Spleen (tissue), 7 donors: ENCODE data around the gene RCSD1.

ENCODE experiments used
- CTCF ChIP-seq, 11 experiments: fragments of 200-600 bp in 7 of 11; fragments of 450-650 bp in 4 of 11; sonication (generic) in 4 of 11; IDR thresholded peaks in 8 of 11; conservative IDR thresholded peaks in 3 of 11; 1 replicate in 7 of 11; 2 replicates in 4 of 11; pipeline versions ENCODE4 v1.4.0 to v1.8.0; 2016 to 2021; ENCODE audit warnings: antibody characterized with exemption in 11 of 11, inconsistent platforms in 4 of 11, mild to moderate bottlenecking in 1 of 11
- POLR2AphosphoS5 ChIP-seq, 3 donors: sonication (generic); formaldehyde crosslinking; IDR thresholded peaks; one replicate each; pipeline ENCODE4 v1.5.1; 2017; ENCODE audit warnings: antibody characterized with exemption in 3 of 3
- donor health status: DM: no; HTN: no; CAD: no; lungs with moderate emphysema.
- donor health status: DM: no; HTN: no; CAD: no.
- donor health status: DM: no; HTN: no; CAD: no.

- TF ChIP-seq CTCF (IDR thresholded peaks at IDR 0.05 in 8 of 11, conservative IDR thresholded peaks at IDR 0.05 in 3 of 11), result no peak
- no peak for TF ChIP-seq POLR2AphosphoS5 (IDR thresholded peaks at IDR 0.05)
These were observed 96.0 kb downstream of the RCSD1 start for GRCh38 chr1:167726008-167726407.
